AG04450 (cell line): ENCODE data around the gene RACK1. TPM values are rescaled to one million over a fixed set of nuclear protein-coding genes. Genes with fewer than 3 reads are reported as not detected.

Experiments
- CTCF ChIA-PET: fragments of 300-600, 350-600 bp; formaldehyde crosslinking; extraction: SDS; loops from one replicate; lab custom pipeline; 2022; ENCODE audit warnings: antibody characterized with exemption, inconsistent platforms; lab: Charles Lee
- POLR2A ChIA-PET: fragments of 350-600 bp; formaldehyde crosslinking; extraction: SDS; loops from one replicate; lab custom pipeline; 2021; ENCODE audit warnings: antibody characterized with exemption, inconsistent platforms; lab: Yijun Ruan, JAX
- DNase-seq: peaks from one replicate; pipeline ENCODE4 v3.0.0-alpha.2; 2011; ENCODE audit warnings: low read depth, low spot score
- H3K27ac ChIP-seq: one replicate; pipeline ENCODE4 v1.5.1; 2012; ENCODE audit warnings: low read depth, low read length, control low read depth
- H3K27me3 ChIP-seq: one replicate; pipeline ENCODE4 v1.6.0; 2012; ENCODE audit warnings: low read length; ENCODE audit not compliant: control insufficient read depth, insufficient read depth
- H3K4me3 ChIP-seq: 2 replicates; pipeline ENCODE4 v1.5.1; 2011; ENCODE audit warnings: mild to moderate bottlenecking, low read depth, low read length, control low read depth
- H3K9me3 ChIP-seq: 2 replicates; pipeline ENCODE4 v1.5.1; 2012; ENCODE audit warnings: low read length; ENCODE audit not compliant: control insufficient read depth, insufficient read depth
- CTCF ChIP-seq: IDR thresholded peaks from 2 replicates; pipeline ENCODE4 v1.5.1; 2011; ENCODE audit warnings: low read depth, low read length, control low read depth, inconsistent platforms
- polyA plus RNA-seq: library from polyadenylated mRNA; depleted of rRNA; stranded (reverse); fragments of >200 nt; gene quantifications from 2 replicates; pipeline ENCODE4 v1.2.3, GENCODE V29; 2011

Gene RACK1
- polyA plus RNA-seq, 1 experiment: 4,422 TPM

DNA sequence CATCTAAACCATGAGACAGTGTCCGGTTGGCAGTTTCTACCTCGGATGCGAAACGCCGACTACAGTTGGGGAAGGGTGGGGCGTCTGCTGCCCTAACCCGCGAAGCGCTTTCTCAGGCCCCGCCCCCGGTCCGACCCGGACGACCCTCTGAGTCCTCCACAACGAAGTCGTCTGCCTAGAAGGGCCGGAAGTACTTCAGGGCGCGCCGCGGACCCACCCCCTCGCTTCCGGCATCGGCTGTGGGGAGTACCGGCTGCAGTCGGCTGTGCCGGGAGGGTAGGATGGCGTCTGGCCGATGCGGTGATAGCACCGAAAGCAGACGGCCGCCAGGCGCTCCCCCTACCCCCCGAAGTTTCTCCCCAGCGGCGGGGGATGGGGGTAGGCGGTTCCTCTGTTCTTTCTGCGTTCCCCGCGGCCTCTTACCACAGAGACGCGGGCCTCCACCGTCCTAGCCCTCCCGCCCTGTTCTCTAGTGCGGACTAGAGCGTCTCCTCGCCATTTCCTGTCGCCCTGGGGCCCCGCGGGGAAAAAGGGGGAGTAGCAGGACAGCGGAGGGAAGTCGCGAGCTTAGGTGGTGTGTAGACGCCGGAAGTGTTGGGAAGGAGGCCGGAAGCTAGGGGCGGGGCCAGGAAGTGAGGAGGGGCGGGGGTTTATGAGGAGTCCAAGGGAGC is 20.5 kb downstream of the RACK1 start, which contains the start of gene TRIM41:
TSS of gene TRIM41 (plus strand) at position 224 of the 671 bp plus-strand sequence. CDS start 719 bp downstream, outside the sequence.
- Histone ChIP-seq H3K4me3 (peak within 1 kb of the TSS; percentile 94), H3K9me3 (no peaks in the 10 kb centered on the region; the same call in 1 of the 2 replicates), H3K27me3 (no peaks in the 10 kb centered on the region), H3K27ac (peak within 1 kb of the TSS; percentile 96)
- peak; percentile 98 for DNase-seq
- CTCF ChIA-PET: no interaction called here
- no peak; the same call in 1 of the 2 replicates for TF ChIP-seq CTCF
- POLR2A ChIA-PET: interaction anchor here (0.6 to 3.1 kb wide), 15 partner anchors 9 to 362 kb away, joined by 3 to 25 read pairs (median 4); partner anchors contain the start of gene RACK1

GRCh38 chr5:181222630-181223057 is 21.1 kb downstream of the RACK1 start:
- ChIA-PET CTCF (no interaction called here), POLR2A (interaction anchor here (0.7 to 3.1 kb wide), 8 partner anchors 15 to 39 kb away, joined by 3 to 25 read pairs (median 4); partner anchors contain the start of genes RACK1 and TRIM52)
- Histone ChIP-seq H3K27ac (peak overlapping the region; percentile 96), H3K9me3 (no peaks in the 10 kb centered on the region; the same call in 1 of the 2 replicates), H3K27me3 (no peaks in the 10 kb centered on the region), H3K4me3 (peak overlapping the region; percentile 94)
- TF ChIP-seq CTCF: 0 out of 2 replicates have a peak, but pooled peaks have one; percentile 12
- DNase-seq: no peak

DNA sequence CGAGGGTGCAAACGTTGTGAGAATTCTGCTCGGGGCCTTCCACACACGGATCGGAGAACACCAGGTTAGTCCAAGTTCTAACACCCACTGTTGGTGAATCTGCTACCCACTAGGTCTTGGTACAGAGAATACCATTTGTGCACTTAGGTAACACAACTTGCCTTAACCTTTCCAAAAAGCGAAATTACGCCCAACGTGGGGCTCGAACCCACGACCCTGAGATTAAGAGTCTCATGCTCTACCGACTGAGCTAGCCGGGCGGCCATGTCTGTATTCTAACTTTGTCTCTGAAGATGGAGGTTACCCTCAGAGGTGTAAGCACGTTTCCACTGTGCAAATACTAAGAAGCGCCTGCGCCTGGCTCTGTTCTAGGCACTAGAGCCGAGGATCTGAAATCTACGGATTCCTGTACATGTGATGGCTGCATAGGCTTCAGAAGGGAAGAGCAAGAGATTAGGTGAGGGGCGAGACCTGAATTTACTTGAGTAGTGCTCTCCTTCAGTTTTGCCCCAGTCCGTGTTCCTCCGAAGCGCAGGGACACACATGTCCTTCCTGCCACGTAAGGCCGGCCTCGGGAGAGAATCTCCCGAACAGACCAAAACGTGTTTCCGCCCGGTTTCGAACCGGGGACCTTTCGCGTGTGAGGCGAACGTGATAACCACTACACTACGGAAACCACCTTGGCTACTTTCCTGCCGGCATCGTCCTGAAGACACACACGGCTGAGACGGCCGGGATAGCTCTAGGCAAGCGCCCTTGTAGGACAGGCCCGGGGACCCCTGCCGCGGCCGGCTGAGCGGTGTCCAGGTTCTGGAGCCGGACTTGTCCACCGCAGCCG is 21.7 kb downstream of the RACK1 start:
- H3K27me3 ChIP-seq: no peaks in the 10 kb centered on the region
- no peaks in the 10 kb centered on the region; the same call in 1 of the 2 replicates for H3K9me3 ChIP-seq
- peak; percentile 92 for DNase-seq
- POLR2A ChIA-PET: interaction anchor here (0.6 to 3.1 kb wide), 6 partner anchors 14 to 428 kb away, joined by 3 to 25 read pairs (median 6); partner anchors contain the start of genes RACK1 and TRIM52
- peak overlapping the region; percentile 94 for H3K4me3 ChIP-seq
- H3K27ac ChIP-seq: peak overlapping the region; percentile 96
- no peak for TF ChIP-seq CTCF
- CTCF ChIA-PET: interaction anchor here (0.6 kb wide), 1 partner anchor 19 kb away, joined by 3 read pairs; no protein-coding TSS in a partner anchor

- no peak for DNase-seq
- H3K9me3 ChIP-seq: no peaks in the 10 kb centered on the region; the same call in 1 of the 2 replicates
- no peak overlapping the region for H3K27ac ChIP-seq
- ChIA-PET CTCF (no interaction called here), POLR2A (interaction anchor here (1.5 to 3.1 kb wide), 3 partner anchors 14 to 29 kb away, joined by 3 to 25 read pairs (median 12); no protein-coding TSS in a partner anchor)
- peak overlapping the region; percentile 22; the same call in 1 of the 2 replicates for H3K4me3 ChIP-seq
- no peak for TF ChIP-seq CTCF
- H3K27me3 ChIP-seq: no peaks in the 10 kb centered on the region
Measured at GRCh38 chr5:181221105-181221791, 22.5 kb downstream of the RACK1 start.
